ENCODE measurements around the gene VPS8. TPM values are rescaled to one million over a fixed set of nuclear protein-coding genes. Genes with fewer than 3 reads are reported as not detected.
"Not testable (repeated sequence)": the region's sequence is repeated elsewhere in the genome, so short reads cannot be mapped to it uniquely, and the experiment has no call there.

Gene VPS8
- total and polyA plus RNA-seq, 2 of the 8 experiments (the other 6 are each of a cell fraction or from before 2014, with no cell fraction given), result 13.0 to 41.0 TPM

- H2AFZ ChIP-seq (ENCODE audit: low read length); H3K79me2 ChIP-seq (ENCODE audit: control insufficient read depth in 1 of 2, insufficient read depth in 2 of 2, low read length in 2 of 2); H3K9ac ChIP-seq (replicated peaks in 1 of 4; ENCODE audit: extremely low read depth in 1 of 4, low read depth in 3 of 4, low read length in 3 of 4); H2AK5ac ChIP-seq (ENCODE audit: low read depth, low read length); H4K91ac ChIP-seq (replicated peaks; ENCODE audit: insufficient read length, low read length); DNase-seq (ENCODE audit: low read depth in 1 of 2, low spot score in 2 of 2); H3K56ac ChIP-seq (replicated peaks; ENCODE audit: insufficient read length, low read depth, low read length); H3K27me3 ChIP-seq (replicated peaks in 1 of 4; ENCODE audit: control insufficient read depth in 3 of 4, extremely low read depth in 1 of 4, insufficient read depth in 3 of 4, low read length in 3 of 4); H3K14ac ChIP-seq (ENCODE audit: insufficient read length); H2BK120ac ChIP-seq (replicated peaks; ENCODE audit: low read depth, low read length); H4K20me1 ChIP-seq (replicated peaks in 1 of 2; ENCODE audit: control insufficient read depth in 1 of 2, insufficient read depth in 2 of 2, low read length in 2 of 2); H4K5ac ChIP-seq (ENCODE audit: insufficient read length, low read depth, low read length); H2BK12ac ChIP-seq (ENCODE audit: low read depth, low read length); H3K4me3 ChIP-seq (ENCODE audit: extremely low read depth in 1 of 4, insufficient read depth in 2 of 4, low read depth in 3 of 4, low read length in 4 of 4); H3K9me3 ChIP-seq (ENCODE audit: insufficient read depth in 2 of 2, low read depth in 1 of 2, low read length in 1 of 2); POLR2A ChIA-PET (ENCODE audit: partially characterized antibody); H3K4me2 ChIP-seq (ENCODE audit: insufficient read depth in 1 of 2, low read depth in 2 of 2, low read length in 2 of 2); H3K23me2 ChIP-seq (ENCODE audit: low read depth, low read length); H2BK5ac ChIP-seq (ENCODE audit: low read depth, low read length); H3K18ac ChIP-seq (ENCODE audit: extremely low read depth, low read length); H3K27ac ChIP-seq (ENCODE audit: low read depth, low read length); H3K23ac ChIP-seq (ENCODE audit: insufficient read length); H4K8ac ChIP-seq (ENCODE audit: extremely low read depth, insufficient read depth, low read length); FAIRE-seq; H3K36me3 ChIP-seq (ENCODE audit: control insufficient read depth in 2 of 4, insufficient read depth in 4 of 4, low read length in 3 of 4); H2BK15ac ChIP-seq (ENCODE audit: low read length); H2BK20ac ChIP-seq (ENCODE audit: low read length); H3K79me1 ChIP-seq (ENCODE audit: low read depth, low read length); H3K4ac ChIP-seq (replicated peaks; ENCODE audit: insufficient read length, low read depth, low read length): not testable (repeated sequence)
- CTCF ChIA-PET (ENCODE audit: partially characterized antibody), result interaction anchor here (2.0 kb wide), 1 partner anchor 224 kb away, joined by 6 read pairs; no protein-coding TSS in a partner anchor
- WGBS, 2 experiments (ENCODE audit: extremely low coverage in 1 of 2, insufficient coverage in 1 of 2, insufficient read length in 1 of 2, insufficient replicate concordance in 2 of 2, low coverage in 1 of 2, low lambda C conversion rate in 2 of 2, missing lambda C conversion rate in 1 of 2), result 97% methylated on average over 8 of the region's 8 CpGs; no CpG with 5 or more reads in 1 of the 2 experiments
- peaks cover 2 to 11% (median 6%) of the 10 kb centered on the region in 4 experiments; a peak in 6 of 7 replicates for H3K4me1 ChIP-seq (replicated peaks in 1 of 4; ENCODE audit: control insufficient read depth in 3 of 4, insufficient read depth in 4 of 4, low read length in 3 of 4)
These were observed 142.9 kb downstream of the VPS8 start for GRCh38 chr3:184954851-184955250.
